Right atrium auricular region (tissue), 2 donors: ENCODE results near the gene CNP. TPM values are rescaled to one million over a fixed set of nuclear protein-coding genes. Genes with fewer than 3 reads are reported as not detected.

Source experiments
- DNase-seq: peaks from one replicate; pipeline ENCODE4 v3.0.0-alpha.2; 2019; ENCODE audit warnings: low spot score
- H3K27ac ChIP-seq, 2 donors: fragments of 200-600 bp; sonication (generic); 1 replicate in 1 of 2; 2 replicates in 1 of 2; pipeline ENCODE4 v1.5.1; 2016 to 2019
- H3K27me3 ChIP-seq, 2 donors: fragments of 200-600 bp; sonication (generic); one replicate each; pipeline versions ENCODE4 v1.5.1 to v1.6.0; 2017 to 2019
- H3K36me3 ChIP-seq: fragments of 200-600 bp; sonication (generic); one replicate; pipeline ENCODE4 v1.5.1; 2016
- H3K4me1 ChIP-seq, 2 donors: fragments of 200-600 bp; sonication (generic); one replicate each; pipeline versions ENCODE4 v1.5.1 to v1.6.0; 2017 to 2019
- H3K4me3 ChIP-seq, 2 donors: fragments of 200-600 bp; sonication (generic); 1 replicate in 1 of 2; 2 replicates in 1 of 2; pipeline ENCODE4 v1.5.1; 2017 to 2019; ENCODE audit warnings: mild to moderate bottlenecking in 1 of 2, moderate library complexity in 1 of 2
- H3K9me3 ChIP-seq, 2 donors: fragments of 200-600 bp; sonication (generic); one replicate each; pipeline ENCODE4 v1.5.1; 2019
- CTCF ChIP-seq, 2 donors: fragments of 200-600 bp; sonication (generic); IDR thresholded peaks; one replicate each; pipeline ENCODE4 v1.5.1; 2019; ENCODE audit warnings: antibody characterized with exemption in 2 of 2
- total RNA-seq, 2 donors: library from RNA; depleted of rRNA; stranded (reverse); fragments of >200 nt; gene quantifications; one replicate each; pipeline ENCODE4 v1.1.0, GENCODE V29; 2016

Gene CNP
- total RNA-seq, 2 donors from 2014 or later = 23.1 to 29.5 TPM

GRCh38 chr17:41989702-41990419 lies 23.3 kb downstream of the CNP start:
- H3K9me3 ChIP-seq = no peaks in the 10 kb centered on the region
- H3K4me3 ChIP-seq = no peak overlapping the region
- peaks cover 99% of the 10 kb centered on the region for H3K36me3 ChIP-seq
- H3K4me1 ChIP-seq = no peaks in the 10 kb centered on the region
- H3K27me3 ChIP-seq = no peaks in the 10 kb centered on the region
- DNase-seq = no peak
- no peak overlapping the region for H3K27ac ChIP-seq
- TF ChIP-seq CTCF (IDR thresholded peaks at IDR 0.05) = no peak

GRCh38 chr17:41992576-41992975 lies 26.0 kb downstream of the CNP start:
- no peak for DNase-seq
- TF ChIP-seq CTCF (IDR thresholded peaks at IDR 0.05) = no peak

GRCh38 chr17:41996855-41997164 lies 30.2 kb downstream of the CNP start:
- H3K4me3 ChIP-seq = no peak overlapping the region
- peaks cover 90% of the 10 kb centered on the region for H3K36me3 ChIP-seq
- no peaks in the 10 kb centered on the region for H3K9me3 ChIP-seq
- H3K27me3 ChIP-seq = no peaks in the 10 kb centered on the region
- peaks cover 0 to 6% of the 10 kb centered on the region in 2 donors for H3K4me1 ChIP-seq
- H3K27ac ChIP-seq = no peak overlapping the region
- no peak for TF ChIP-seq CTCF (IDR thresholded peaks at IDR 0.05)
- no peak for DNase-seq

More at GRCh38 chr17:41992576-41992975, 26.0 kb downstream of the CNP start:
- H3K27me3 ChIP-seq = no peaks in the 10 kb centered on the region
- no peaks in the 10 kb centered on the region for H3K9me3 ChIP-seq
- H3K4me3 ChIP-seq = no peak overlapping the region
- peaks cover 99% of the 10 kb centered on the region for H3K36me3 ChIP-seq
- H3K4me1 ChIP-seq = no peaks in the 10 kb centered on the region
- H3K27ac ChIP-seq = no peak overlapping the region

- Histone ChIP-seq H3K4me3 (no peak overlapping the region), H3K27me3 (no peaks in the 10 kb centered on the region), H3K4me1 (peaks cover 0 to 6% of the 10 kb centered on the region in 2 donors), H3K27ac (no peak overlapping the region), H3K9me3 (no peaks in the 10 kb centered on the region), H3K36me3 (peaks cover 87% of the 10 kb centered on the region)
- no peak for TF ChIP-seq CTCF (IDR thresholded peaks at IDR 0.05)
- DNase-seq = no peak
Observed at GRCh38 chr17:41998497-41998896, 31.9 kb downstream of the CNP start.

GRCh38 chr17:42000413-42001133 lies 34.0 kb downstream of the CNP start:
- Histone ChIP-seq H3K4me3 (no peak overlapping the region), H3K27me3 (no peaks in the 10 kb centered on the region), H3K27ac (no peak overlapping the region), H3K4me1 (peaks cover 0 to 17% of the 10 kb centered on the region in 2 donors), H3K9me3 (no peaks in the 10 kb centered on the region), H3K36me3 (peaks cover 66% of the 10 kb centered on the region)
- no peak for DNase-seq
- no peak for TF ChIP-seq CTCF (IDR thresholded peaks at IDR 0.05)
